Pons (tissue), 1 donor: ENCODE data around the gene DRC3.
"Not testable (repeated sequence)": the region's sequence is repeated elsewhere in the genome, so short reads cannot be mapped to it uniquely, and the experiment has no call there.

Experiments used
- DNase-seq: peaks from one replicate; pipeline ENCODE4 v3.0.0-alpha.2; 2016; ENCODE audit warnings: low spot score

The DRC3 gene

DNA sequence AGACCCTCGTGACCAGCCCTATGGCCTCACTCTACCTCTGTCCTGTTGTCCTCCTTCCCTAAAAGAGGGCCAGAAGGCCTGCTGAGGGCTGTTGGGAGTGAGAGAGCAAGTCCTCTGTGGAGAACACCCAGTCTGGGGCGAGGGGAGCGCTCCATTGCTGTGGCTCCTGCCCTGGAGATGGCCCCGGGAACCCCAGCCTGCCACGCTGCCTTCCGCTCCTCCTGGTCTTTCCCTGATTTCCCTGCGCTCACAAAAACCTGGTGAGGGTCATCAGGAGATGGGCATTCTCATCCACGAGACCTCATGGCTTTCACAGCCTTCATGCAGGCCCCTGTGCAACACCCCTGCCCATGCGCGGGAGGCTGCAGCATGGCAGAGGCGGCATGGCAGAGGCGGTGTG lies 21.2 kb downstream of the DRC3 start:
- no peak for DNase-seq

DNA sequence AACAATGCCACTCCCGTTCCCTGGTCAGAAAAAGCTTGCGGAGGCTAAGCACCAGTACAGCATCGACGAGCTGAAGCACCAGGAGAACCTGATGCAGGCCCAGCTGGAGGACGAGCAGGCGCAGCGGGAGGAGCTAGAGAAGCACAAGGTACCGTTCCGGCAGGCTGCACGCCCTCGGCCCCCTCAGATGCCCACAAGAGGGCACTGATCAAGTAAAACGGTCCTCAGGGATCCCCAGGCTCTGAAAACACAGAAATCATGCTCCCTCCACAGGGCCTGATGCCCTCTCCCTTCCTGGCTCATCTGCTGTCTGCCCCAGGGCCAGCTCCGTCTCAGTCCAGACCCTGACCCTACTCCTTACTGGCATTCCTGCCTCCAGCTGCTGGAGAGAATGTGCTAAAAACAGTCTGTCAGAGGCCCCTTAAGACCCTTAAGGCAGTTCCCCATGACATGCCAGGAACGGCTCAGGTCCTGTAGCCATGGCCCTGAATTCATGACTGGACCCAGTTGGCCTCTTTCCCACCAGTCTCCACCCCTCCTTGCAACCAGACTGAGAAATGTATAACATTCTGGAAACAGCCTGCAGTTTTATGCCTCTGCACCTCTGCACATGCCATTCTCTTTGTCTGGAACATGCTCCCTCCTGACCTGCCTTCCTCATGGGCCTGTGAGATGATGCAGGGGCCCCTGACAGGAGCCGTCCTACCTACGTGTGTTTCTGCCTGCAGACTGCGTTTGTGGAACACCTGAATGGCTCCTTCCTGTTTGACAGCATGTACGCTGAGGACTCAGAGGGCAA lies 21.8 kb downstream of the DRC3 start:
- DNase-seq: no peak

DNA sequence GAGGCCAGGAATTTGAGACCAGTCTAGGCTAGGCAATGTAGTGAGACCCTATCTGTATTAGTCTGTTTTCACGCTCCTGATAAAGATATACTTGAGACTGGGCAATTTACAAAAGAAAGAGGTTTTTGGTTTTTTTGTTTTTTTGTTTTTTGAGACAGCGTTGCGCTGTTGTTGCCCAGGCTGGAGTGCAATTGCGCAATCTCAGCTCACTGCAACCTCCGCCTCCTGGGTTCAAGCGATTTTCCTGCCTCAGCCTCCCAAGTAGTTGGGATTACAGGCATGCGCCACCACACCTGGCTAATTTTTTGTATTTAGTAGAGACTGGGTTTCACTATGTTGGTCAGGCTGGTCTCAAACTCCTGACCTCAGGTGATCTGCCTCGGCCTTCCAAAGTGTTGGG lies 23.2 kb downstream of the DRC3 start:
- not testable (repeated sequence) for DNase-seq

DNA sequence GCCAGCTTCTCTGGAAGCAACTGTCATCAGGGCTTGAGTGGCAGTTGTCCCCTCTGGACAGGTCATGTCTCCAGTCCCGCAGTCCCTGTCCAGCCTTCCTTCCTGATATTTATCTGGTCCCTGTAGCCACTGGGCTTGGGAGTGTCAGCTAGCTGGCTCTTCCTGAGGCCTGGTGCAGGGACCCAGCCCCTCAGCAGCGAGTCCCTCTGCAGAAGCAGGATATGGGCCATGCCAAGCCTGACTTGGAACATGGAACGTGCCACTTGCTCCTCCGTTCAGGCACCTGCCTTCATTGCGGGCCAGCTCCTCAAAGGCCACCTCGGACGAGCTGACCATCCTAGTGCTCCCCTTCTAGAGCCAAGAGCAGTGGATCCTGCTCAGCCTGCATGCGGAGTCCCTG lies 26.3 kb downstream of the DRC3 start:
- DNase-seq: no peak

DNA sequence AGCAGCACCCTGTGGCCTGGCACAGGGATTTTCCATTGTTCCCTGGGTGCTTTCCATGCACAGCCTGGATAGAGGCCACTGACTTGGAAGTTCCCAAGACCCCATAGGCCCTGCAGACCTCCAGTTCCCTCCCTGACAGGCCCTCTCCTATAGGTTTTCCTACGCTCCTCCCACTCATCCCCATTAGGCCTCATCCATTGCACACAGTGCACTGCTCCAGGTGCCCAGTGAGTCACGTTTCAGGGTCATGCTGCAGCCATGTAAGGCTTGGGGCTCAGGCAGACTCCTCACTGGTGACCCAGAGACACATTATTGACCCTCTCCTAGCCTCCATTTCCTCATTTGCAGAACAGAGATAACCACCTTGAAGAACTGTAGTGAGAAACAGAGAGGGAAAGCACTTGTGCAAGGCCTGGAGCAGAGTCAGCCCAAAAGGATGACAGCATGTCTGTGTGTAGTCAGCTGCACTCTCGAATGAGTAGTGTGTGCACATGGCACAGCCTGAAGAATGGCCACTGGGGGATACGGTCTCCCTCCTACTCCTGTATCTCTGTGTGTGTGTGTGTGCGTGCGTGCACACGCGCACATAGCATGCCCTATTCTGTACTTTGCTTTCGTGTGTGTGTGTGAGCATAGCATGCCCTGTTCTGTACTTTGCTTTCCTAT lies 26.8 kb downstream of the DRC3 start:
- no peak for DNase-seq

DNA sequence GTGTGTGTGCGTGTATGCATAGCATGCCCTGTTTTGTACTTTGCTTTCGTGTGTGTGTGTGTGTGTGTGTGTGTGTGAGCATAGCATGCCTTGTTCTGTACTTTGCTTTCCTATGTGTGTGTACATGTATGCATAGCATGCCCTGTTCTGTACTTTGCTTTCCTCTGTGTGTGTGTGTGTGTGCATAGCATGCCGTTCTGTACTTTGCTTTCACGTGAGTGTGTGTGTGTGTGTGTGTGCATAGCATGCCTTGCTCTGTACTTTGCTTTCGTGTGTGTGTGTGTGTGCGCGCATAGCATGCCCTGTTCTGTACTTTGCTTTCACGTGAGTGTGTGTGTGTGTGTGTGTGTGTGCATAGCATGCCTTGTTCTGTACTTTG lies 27.4 kb downstream of the DRC3 start:
- no peak for DNase-seq

DNA sequence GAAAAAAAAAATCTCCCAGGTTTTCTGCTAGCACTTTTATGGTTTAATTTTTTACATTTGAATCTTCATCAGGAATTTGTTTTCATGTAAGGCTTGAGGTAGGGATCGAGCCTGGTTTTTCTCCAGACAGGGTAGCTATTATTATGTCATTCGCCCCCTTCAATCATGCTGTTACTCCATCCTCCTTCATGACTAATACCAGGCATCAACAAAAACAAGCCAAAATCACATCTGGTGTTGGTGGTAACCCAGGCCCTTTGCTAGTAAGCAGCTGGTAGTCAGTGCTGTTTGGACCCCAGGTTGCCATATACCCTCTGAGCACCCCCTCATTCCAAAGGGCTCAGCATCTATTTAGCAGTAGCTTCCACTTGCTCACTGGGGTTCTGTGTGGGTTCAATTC lies 29.5 kb downstream of the DRC3 start:
- no peak for DNase-seq

- DNase-seq: no peak
Observed at GRCh38 chr17:18004345-18004744, 31.7 kb downstream of the DRC3 start.

- DNase-seq: no peak
Observed at GRCh38 chr17:18004884-18005305, 32.2 kb downstream of the DRC3 start.

GRCh38 chr17:18005496-18005895 lies 32.8 kb downstream of the DRC3 start:
- DNase-seq: no peak

GRCh38 chr17:18006495-18007239 lies 34.0 kb downstream of the DRC3 start:
- DNase-seq: no peak

GRCh38 chr17:18008496-18009268 lies 36.0 kb downstream of the DRC3 start:
- DNase-seq: no peak

DNA sequence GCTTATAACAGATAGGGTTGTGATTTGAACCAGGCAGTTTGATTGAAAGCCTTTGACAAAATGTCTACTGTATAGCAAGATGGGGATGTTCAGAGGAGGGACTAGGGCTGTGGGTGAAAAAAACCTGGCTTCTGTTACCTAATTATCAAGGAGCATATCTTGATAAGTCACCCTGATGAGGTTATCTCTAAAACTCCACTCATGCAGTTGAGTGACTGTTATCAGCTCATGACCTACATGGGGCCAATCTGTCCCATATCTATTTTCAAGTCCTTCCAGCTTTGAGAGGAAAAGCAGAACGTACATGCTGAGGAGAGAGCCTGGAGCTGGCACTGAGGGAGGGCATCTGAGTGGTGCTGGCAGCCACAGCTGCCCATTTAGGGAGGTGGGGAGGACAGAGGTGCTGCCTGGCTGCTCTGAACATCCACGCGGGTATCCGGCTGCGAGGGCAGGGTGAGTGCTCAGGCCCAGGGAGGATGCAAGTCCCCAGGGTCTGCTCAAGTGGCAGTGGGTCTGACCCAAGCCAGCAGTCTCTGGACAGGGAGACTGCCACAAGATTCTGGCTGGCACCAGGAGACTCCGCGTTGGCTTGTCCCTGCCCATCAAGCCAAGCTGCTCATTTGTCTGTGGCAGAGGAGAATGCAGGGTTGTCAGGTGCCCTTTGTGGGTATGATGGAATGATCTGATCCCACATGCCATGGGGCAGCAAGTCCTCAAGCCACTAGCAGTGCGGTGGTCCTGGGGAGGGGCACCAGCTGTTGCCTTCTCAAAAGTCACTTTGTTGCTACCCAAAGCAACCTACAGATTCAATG lies 37.2 kb downstream of the DRC3 start:
- DNase-seq: no peak

DNA sequence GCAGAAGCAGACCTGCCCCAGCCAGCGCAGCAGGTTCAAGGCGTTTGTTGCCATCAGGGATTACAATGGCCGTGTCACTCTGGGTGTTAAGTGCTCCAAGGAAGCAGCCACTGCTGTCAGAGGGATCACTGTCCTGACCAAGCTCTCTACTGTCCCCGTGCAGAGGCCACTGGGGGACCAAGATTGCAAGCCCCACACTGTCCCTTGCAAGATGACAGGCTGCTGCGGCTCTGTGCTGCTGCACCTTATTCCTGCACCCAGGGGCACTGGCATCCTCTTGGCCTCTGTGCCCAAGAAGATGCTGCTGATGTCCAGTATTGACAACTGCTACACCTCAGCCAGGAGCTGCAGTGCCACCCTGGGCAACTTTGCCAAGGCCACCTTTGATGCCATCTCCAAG lies 38.6 kb downstream of the DRC3 start:
- no peak for DNase-seq

DNA sequence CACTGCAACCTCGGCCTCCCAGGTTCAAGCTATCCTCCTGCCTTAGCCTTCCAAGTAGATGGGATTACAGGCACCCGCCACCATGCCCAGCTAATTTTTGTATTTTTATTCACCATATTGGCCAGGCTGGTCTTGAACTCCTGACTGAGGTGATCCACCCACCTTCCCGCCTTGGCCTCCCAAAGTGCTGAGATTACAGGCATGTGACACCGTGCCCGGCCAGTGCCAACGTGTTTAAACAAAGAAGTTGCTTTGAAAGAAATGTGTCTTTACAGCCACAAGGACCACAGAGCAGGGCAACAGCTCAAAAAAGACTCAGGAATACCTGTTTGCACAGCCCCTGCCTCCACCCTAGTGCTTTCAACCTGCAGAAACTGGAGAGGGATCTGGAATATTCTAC lies 41.3 kb downstream of the DRC3 start:
- DNase-seq: no peak

DNA sequence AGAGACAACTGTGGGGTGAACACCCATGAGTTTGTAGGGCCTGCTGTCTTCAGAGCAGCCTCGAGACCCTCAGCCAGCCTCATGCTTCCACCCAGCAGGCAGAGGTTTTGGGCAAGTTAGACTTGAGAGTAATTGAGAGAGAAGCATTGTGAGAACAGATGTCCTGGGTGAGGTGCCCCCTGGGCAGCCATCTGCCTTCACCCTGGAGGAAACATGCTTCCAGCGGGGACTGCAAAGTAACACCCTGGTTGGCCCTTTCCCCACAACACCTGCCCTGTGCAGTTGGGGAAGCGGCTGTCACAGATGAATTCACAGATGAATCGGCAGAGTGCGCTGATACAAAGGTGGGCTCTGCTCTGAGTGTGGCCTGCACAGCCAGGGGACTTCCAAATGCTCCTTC lies 42.9 kb downstream of the DRC3 start:
- no peak for DNase-seq

DNA sequence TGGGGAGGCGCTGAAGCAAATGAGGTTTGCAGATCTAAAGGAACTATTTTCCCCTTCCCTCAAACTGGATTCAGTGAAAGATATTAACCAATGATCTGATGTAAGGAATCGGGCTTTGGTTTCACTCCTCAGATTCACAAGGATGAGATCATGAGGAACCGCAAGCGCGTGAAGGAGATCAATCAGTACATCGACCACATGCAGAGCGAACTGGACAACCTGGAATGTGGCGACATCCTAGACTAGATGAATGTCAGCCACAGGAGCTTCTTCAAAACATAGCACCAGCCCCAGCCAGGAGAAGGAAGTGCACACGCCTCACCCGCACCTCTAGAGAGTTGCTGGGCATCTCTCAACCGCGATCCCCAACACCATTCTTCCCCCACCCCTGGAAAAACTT lies 43.8 kb downstream of the DRC3 start:
- DNase-seq: no peak

GRCh38 chr17:18017958-18018357 lies 45.3 kb downstream of the DRC3 start:
- no peak for DNase-seq

DNA sequence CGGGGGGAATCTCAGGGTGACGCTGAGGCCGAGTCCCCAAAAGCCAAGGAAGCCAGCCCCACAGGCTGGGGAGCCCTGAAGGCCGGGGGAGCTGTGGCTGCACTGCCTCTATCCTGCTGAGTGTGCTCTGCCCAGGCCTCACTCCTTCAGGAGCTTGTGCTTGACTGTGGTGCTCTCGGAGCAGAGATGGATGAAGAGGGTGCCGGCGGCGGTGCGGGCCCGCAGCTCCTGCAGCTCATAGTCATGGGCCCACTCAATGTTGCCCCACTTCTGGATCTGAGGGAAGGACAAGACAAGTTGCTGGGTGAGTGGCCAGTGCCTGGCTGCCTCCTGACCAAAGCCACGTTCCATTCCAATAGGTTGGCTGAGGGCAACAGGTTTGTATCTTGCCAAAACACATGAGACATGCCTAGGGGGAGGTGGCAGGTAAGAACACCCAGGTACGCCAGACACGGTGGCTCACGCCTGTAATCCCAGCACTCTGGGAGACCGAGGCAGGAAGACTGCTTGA lies 45.8 kb downstream of the DRC3 start:
- DNase-seq: no peak

GRCh38 chr17:18019838-18020154 lies 47.1 kb downstream of the DRC3 start:
- no peak for DNase-seq

GRCh38 chr17:18020971-18021370 lies 48.3 kb downstream of the DRC3 start:
- DNase-seq: no peak
